Measurements from ENCODE around the gene ZNF629. TPM values are rescaled to one million over a fixed set of nuclear protein-coding genes. Genes with fewer than 3 reads are reported as not detected.

ZNF629 gene
- total RNA-seq, 1 donor from 2014 or later: 13.7 TPM

DNA sequence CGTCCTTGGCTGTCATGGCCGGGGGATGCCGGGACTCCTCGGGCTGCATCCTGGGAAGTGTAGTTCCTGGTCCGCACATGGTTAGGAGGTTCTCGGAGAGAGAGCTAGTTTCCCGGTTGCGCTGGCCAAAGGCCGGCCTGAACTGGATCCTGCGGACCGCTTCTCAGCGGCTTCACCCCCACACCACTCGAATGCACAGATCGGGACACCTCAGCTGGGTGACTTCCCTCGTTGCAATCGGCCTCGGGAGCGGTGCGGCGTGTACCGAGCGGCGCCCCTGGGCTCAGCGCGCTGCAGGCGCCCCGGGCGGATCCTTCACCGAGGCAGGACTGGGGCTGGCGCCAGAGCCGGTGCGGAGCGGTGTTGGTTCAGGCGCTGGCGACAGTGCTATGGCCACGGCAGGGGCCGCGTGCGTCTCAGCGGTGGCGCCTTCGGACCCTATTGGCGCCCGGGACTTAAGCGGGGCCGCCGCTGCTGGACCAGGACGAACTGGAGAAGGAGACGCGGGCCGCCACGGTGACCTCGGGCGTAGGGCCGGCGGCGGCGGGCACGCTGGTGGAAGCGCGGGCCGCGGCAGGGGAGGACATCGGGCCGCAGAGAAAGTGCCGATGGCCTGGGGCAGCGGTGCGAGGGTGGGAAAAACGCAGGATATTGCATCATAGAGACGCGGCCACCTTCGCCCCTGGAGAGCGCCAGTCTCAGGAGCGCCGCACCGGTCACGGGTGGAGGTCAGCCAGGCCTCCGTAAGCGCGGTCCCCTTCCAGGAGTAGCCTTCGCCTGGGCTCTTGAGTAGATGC lies 11.4 kb downstream of the ZNF629 start:
- peaks cover 11% of the 10 kb centered on the region for H3K4me1 ChIP-seq
- Mint-ChIP-seq H3K4me1 (peaks cover 26% of the 10 kb centered on the region), H3K4me3 (peak overlapping the region; percentile 96), H3K27ac (peak overlapping the region; percentile 90), H3K9me3 (no peaks in the 10 kb centered on the region), H3K27me3 (ENCODE audit: insufficient read depth, low read depth) (peaks cover 19% of the 10 kb centered on the region), H3K36me3 (peaks cover 24% of the 10 kb centered on the region)
- peaks cover 52% of the 10 kb centered on the region for H3F3A ChIP-seq (ENCODE audit: low read depth)
- peak overlapping the region; percentile 81 for H3K9ac ChIP-seq
- H3K4me2 ChIP-seq: peak overlapping the region; percentile 100
- peak; percentile 94 for DNase-seq (ENCODE audit: low spot score)
- H3K79me2 ChIP-seq (ENCODE audit: low read depth): peaks cover 9% of the 10 kb centered on the region
- H3K4me3 ChIP-seq: peak overlapping the region; percentile 79
- TF ChIP-seq EZH2phosphoT487 (IDR thresholded peaks at IDR 0.05) (no peak), EZH2 (IDR thresholded peaks at IDR 0.05) (no peak)
- TF ChIP-seq, protein P1, sequence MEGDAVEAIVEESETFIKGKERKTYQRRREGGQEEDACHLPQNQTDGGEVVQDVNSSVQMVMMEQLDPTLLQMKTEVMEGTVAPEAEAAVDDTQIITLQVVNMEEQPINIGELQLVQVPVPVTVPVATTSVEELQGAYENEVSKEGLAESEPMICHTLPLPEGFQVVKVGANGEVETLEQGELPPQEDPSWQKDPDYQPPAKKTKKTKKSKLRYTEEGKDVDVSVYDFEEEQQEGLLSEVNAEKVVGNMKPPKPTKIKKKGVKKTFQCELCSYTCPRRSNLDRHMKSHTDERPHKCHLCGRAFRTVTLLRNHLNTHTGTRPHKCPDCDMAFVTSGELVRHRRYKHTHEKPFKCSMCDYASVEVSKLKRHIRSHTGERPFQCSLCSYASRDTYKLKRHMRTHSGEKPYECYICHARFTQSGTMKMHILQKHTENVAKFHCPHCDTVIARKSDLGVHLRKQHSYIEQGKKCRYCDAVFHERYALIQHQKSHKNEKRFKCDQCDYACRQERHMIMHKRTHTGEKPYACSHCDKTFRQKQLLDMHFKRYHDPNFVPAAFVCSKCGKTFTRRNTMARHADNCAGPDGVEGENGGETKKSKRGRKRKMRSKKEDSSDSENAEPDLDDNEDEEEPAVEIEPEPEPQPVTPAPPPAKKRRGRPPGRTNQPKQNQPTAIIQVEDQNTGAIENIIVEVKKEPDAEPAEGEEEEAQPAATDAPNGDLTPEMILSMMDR (IDR thresholded peaks at IDR 0.05): no peak
- H3K27me3 ChIP-seq: no peaks in the 10 kb centered on the region
- peaks cover 50% of the 10 kb centered on the region for H4K20me1 ChIP-seq (ENCODE audit: low read depth)
- H3K27ac ChIP-seq: peak overlapping the region; percentile 84
- H3K36me3 ChIP-seq: no peaks in the 10 kb centered on the region
- peak overlapping the region; percentile 40 for H2AFZ ChIP-seq (replicated peaks)
- H3K9me3 ChIP-seq (ENCODE audit: low read depth): no peaks in the 10 kb centered on the region

GRCh38 chr16:30775131-30775391 lies 11.9 kb downstream of the ZNF629 start:
- H2AFZ ChIP-seq (replicated peaks): no peak overlapping the region
- H3F3A ChIP-seq (ENCODE audit: low read depth): peaks cover 52% of the 10 kb centered on the region
- H3K36me3 Mint-ChIP-seq: peaks cover 24% of the 10 kb centered on the region
- no peak overlapping the region for H3K9ac ChIP-seq
- H3K36me3 ChIP-seq: no peaks in the 10 kb centered on the region
- H4K20me1 ChIP-seq (ENCODE audit: low read depth): peaks cover 53% of the 10 kb centered on the region
- no peaks in the 10 kb centered on the region for H3K27me3 ChIP-seq
- H3K4me3 Mint-ChIP-seq: peak overlapping the region; percentile 96
- peaks cover 26% of the 10 kb centered on the region for H3K4me1 Mint-ChIP-seq
- peaks cover 9% of the 10 kb centered on the region for H3K79me2 ChIP-seq (ENCODE audit: low read depth)
- no peaks in the 10 kb centered on the region for H3K9me3 Mint-ChIP-seq
- H3K4me1 ChIP-seq: peaks cover 11% of the 10 kb centered on the region
- DNase-seq (ENCODE audit: low spot score): no peak
- no peak overlapping the region for H3K27ac Mint-ChIP-seq
- TF ChIP-seq, protein P1 (IDR thresholded peaks at IDR 0.05): no peak
- TF ChIP-seq EZH2 (IDR thresholded peaks at IDR 0.05) (no peak), EZH2phosphoT487 (IDR thresholded peaks at IDR 0.05) (no peak)
- H3K4me2 ChIP-seq: peak overlapping the region; percentile 100
- no peaks in the 10 kb centered on the region for H3K9me3 ChIP-seq (ENCODE audit: low read depth)
- H3K27me3 Mint-ChIP-seq (ENCODE audit: insufficient read depth, low read depth): peaks cover 19% of the 10 kb centered on the region
- no peak overlapping the region for H3K27ac ChIP-seq
- H3K4me3 ChIP-seq: peak overlapping the region; percentile 79

DNA sequence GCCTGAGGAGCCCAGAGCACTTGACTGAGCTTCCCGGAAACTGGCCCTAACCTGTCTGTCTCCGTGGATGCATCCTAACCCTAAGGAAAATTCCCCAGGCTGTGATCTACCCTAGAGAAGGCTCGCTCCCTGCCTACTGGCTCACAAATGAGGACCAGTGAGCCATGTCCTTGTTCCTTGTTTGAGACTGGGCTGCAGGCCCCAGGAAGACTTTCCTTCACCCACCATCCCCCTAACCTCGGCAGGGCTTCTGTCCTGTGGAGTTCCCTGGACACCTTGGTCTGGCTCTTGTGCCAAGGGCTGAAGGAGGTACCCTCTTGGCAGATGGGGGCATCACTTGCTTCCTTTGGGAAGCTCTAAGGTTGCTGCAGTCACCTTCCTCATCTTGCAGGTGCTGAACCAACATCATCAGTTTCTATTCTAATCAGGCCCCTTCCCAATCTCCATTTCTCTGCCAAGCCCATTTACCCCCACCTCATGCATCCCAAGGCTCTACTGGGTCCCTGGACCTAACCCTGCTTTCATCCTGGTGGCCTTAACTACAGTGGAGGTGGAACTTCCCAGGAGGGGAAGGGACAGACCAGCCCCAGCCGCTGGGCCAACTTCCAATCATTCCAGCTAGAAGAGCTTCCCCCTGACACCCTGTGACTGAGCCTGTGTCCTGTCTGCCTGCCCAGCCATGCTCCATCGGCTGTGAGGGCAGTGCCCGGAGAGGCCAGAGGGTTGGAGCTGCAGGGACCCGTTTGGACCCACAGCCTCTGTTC lies 12.5 kb downstream of the ZNF629 start:
- no peak overlapping the region for H3K27ac Mint-ChIP-seq
- no peak overlapping the region for H2AFZ ChIP-seq (replicated peaks)
- peak overlapping the region; percentile 96 for H3K4me3 Mint-ChIP-seq
- peaks cover 52% of the 10 kb centered on the region for H3F3A ChIP-seq (ENCODE audit: low read depth)
- no peaks in the 10 kb centered on the region for H3K27me3 ChIP-seq
- H3K27me3 Mint-ChIP-seq (ENCODE audit: insufficient read depth, low read depth): peaks cover 19% of the 10 kb centered on the region
- DNase-seq (ENCODE audit: low spot score): peak; percentile 21
- H3K4me1 Mint-ChIP-seq: peaks cover 26% of the 10 kb centered on the region
- peak overlapping the region; percentile 100 for H3K4me2 ChIP-seq
- H4K20me1 ChIP-seq (ENCODE audit: low read depth): peaks cover 50% of the 10 kb centered on the region
- H3K9ac ChIP-seq: no peak overlapping the region
- no peak overlapping the region for H3K27ac ChIP-seq
- no peaks in the 10 kb centered on the region for H3K9me3 Mint-ChIP-seq
- H3K79me2 ChIP-seq (ENCODE audit: low read depth): peaks cover 9% of the 10 kb centered on the region
- H3K9me3 ChIP-seq (ENCODE audit: low read depth): no peaks in the 10 kb centered on the region
- no peak for TF ChIP-seq EZH2phosphoT487 (IDR thresholded peaks at IDR 0.05)
- peak overlapping the region; percentile 79 for H3K4me3 ChIP-seq
- no peaks in the 10 kb centered on the region for H3K36me3 ChIP-seq
- peaks cover 11% of the 10 kb centered on the region for H3K4me1 ChIP-seq
- H3K36me3 Mint-ChIP-seq: peaks cover 24% of the 10 kb centered on the region

All from neural progenitor cell (in vitro differentiated cells).